ENCODE measurements around the gene APLP1. TPM values are rescaled to one million over a fixed set of nuclear protein-coding genes. Genes with fewer than 3 reads are reported as not detected.

APLP1 gene
- total and polyA plus RNA-seq, 2 of the 4 experiments (the other 2 are of a cell fraction), result 4.7 to 41.0 TPM

DNA sequence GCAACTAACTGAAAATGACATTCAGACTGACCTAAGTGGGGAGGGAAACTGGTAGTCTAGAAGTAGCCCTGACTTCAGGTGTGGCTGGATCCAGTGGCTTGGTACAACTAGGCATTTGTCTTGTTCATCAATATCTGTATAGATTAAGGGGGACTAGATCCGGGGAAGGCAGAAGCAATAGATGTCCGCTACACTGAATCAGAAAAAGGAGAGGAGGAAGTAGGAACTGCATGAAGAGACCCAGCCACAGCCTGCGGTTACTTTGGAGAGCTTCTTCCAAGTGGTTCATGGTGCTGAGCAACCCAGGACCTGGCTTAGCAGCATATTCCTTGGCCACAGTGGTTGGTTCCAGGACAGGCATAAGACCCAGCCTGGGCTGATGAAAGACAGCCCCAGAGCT is 45.8 kb upstream of the APLP1 start:
- dilution Hi-C loops (cut with HindIII; ENCODE audit: low sequenced_read_pairs, unreplicated experiment), result no loop called here
- 73% methylated on average over 2 of the region's 3 CpGs; no CpG with 5 or more reads in 1 of the 2 experiments for WGBS, 2 experiments (ENCODE audit: extremely low coverage in 2 of 2, insufficient read length in 1 of 2)
- CTCF ChIA-PET, result no interaction called here

More for the DNA sequence above, 45.8 kb upstream of the APLP1 start:
- H3K9me3 ChIP-seq (ENCODE audit: control insufficient read depth, insufficient read depth, low read length), result no peaks in the 10 kb centered on the region
- H2AFZ ChIP-seq (replicated peaks; ENCODE audit: low read length, poor library complexity), result no peak overlapping the region
- H3K9ac ChIP-seq (ENCODE audit: low read depth, low read length), result no peak overlapping the region
- no peaks in the 10 kb centered on the region for H4K20me1 ChIP-seq (ENCODE audit: insufficient read depth, low read length)
- H4K5ac ChIP-seq (ENCODE audit: low read depth, low read length), result no peak overlapping the region
- no peak overlapping the region for H3K4me3 ChIP-seq (ENCODE audit: insufficient read depth, low read depth, low read length)
- no peaks in the 10 kb centered on the region for H3K36me3 ChIP-seq (ENCODE audit: control insufficient read depth, insufficient read depth, low read length)
- TF ChIP-seq FOS (IDR thresholded peaks at IDR 0.05; ENCODE audit: low read depth, low read length) (no peak), CTCF (conservative IDR thresholded peaks at IDR 0.05; ENCODE audit: low read depth, low read length) (no peak), POLR2A (IDR thresholded peaks at IDR 0.05; ENCODE audit: low read depth, low read length) (no peak), CHD1 (IDR thresholded peaks at IDR 0.05; ENCODE audit: low read depth, low read length) (no peak), MAFK (IDR thresholded peaks at IDR 0.05; ENCODE audit: low read depth, low read length) (no peak), BHLHE40 (IDR thresholded peaks at IDR 0.05; ENCODE audit: low read depth, low read length) (no peak), RCOR1 (IDR thresholded peaks at IDR 0.05; ENCODE audit: insufficient replicate concordance, low read length) (no peak), RAD21 (IDR thresholded peaks at IDR 0.05; ENCODE audit: low read length) (no peak)
- TF ChIP-seq, protein P1, sequence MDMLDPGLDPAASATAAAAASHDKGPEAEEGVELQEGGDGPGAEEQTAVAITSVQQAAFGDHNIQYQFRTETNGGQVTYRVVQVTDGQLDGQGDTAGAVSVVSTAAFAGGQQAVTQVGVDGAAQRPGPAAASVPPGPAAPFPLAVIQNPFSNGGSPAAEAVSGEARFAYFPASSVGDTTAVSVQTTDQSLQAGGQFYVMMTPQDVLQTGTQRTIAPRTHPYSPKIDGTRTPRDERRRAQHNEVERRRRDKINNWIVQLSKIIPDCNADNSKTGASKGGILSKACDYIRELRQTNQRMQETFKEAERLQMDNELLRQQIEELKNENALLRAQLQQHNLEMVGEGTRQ (IDR thresholded peaks at IDR 0.05; ENCODE audit: low read depth, low read length), result no peak
- no peak overlapping the region for H3K4me2 ChIP-seq (ENCODE audit: low read depth, low read length)
- H3K27me3 ChIP-seq (ENCODE audit: control insufficient read depth, insufficient read depth, low read length), result peaks cover 6% of the 10 kb centered on the region; the same call in 1 of the 2 replicates
- H3K14ac ChIP-seq (replicated peaks; ENCODE audit: low read depth, low read length), result no peak overlapping the region
- no peaks in the 10 kb centered on the region for H3K4me1 ChIP-seq (ENCODE audit: control insufficient read depth, insufficient read depth, low read length)
- H3K27ac ChIP-seq (ENCODE audit: insufficient read depth, low read length), result no peak overlapping the region
- no peak overlapping the region for H4K8ac ChIP-seq (ENCODE audit: low read depth in 2 of 2, low read length in 2 of 2)
- H3K18ac ChIP-seq (ENCODE audit: low read depth, low read length), result no peak overlapping the region
- intact Hi-C loops (cut with micrococcal nuclease), result no loop called here
- in situ Hi-C loops (cut with MboI; ENCODE audit: low sequenced_read_pairs), result no loop called here
- no peak for ATAC-seq (ENCODE audit: low read depth)
- no peak overlapping the region for H2BK15ac ChIP-seq (ENCODE audit: low read depth, low read length)
- H4K91ac ChIP-seq (ENCODE audit: insufficient read depth, low read depth, low read length), result no peak overlapping the region
- H2AK5ac ChIP-seq (ENCODE audit: low read depth, low read length), result no peak overlapping the region
- no peak overlapping the region for H3K4ac ChIP-seq (ENCODE audit: low read depth, low read length)
- H3K79me1 ChIP-seq (ENCODE audit: low read depth in 1 of 2, low read length in 2 of 2), result no peaks in the 10 kb centered on the region
- no peak overlapping the region for H3K56ac ChIP-seq (ENCODE audit: extremely low read depth, insufficient read depth, low read length)
- H2BK5ac ChIP-seq (ENCODE audit: low read depth, low read length, poor library complexity, severe bottlenecking), result no peak overlapping the region
- no peak overlapping the region for H2AK9ac ChIP-seq (replicated peaks; ENCODE audit: low read depth, low read length, poor library complexity)
- POLR2A ChIA-PET (ENCODE audit: unreplicated experiment), result no interaction called here
- H2BK120ac ChIP-seq (ENCODE audit: low read depth, low read length), result no peak overlapping the region
- no peaks in the 10 kb centered on the region for H3K9me1 ChIP-seq (ENCODE audit: insufficient read depth, low read length)
- no peak overlapping the region for H3K23ac ChIP-seq (ENCODE audit: low read depth, low read length)
- DNase-seq, result no peak
- BruUV-seq (replicated peaks), result no TSS peak
- H2BK20ac ChIP-seq (ENCODE audit: low read depth, low read length), result no peak overlapping the region

All from IMR-90 (cell line).